ENCODE data around the gene NBL1.

GRCh38 chr1:19644681-19645410 is 735 bp downstream of the NBL1 start:
- TF ChIP-seq EZH2 (IDR thresholded peaks at IDR 0.05; ENCODE audit: borderline replicate concordance, low read depth, low read length, poor library complexity, severe bottlenecking) (no peak), CTCF (conservative IDR thresholded peaks at IDR 0.05; ENCODE audit: low read depth, low read length) (no peak)
